ENCODE results near the gene DGKD.

Gene DGKD

DNA sequence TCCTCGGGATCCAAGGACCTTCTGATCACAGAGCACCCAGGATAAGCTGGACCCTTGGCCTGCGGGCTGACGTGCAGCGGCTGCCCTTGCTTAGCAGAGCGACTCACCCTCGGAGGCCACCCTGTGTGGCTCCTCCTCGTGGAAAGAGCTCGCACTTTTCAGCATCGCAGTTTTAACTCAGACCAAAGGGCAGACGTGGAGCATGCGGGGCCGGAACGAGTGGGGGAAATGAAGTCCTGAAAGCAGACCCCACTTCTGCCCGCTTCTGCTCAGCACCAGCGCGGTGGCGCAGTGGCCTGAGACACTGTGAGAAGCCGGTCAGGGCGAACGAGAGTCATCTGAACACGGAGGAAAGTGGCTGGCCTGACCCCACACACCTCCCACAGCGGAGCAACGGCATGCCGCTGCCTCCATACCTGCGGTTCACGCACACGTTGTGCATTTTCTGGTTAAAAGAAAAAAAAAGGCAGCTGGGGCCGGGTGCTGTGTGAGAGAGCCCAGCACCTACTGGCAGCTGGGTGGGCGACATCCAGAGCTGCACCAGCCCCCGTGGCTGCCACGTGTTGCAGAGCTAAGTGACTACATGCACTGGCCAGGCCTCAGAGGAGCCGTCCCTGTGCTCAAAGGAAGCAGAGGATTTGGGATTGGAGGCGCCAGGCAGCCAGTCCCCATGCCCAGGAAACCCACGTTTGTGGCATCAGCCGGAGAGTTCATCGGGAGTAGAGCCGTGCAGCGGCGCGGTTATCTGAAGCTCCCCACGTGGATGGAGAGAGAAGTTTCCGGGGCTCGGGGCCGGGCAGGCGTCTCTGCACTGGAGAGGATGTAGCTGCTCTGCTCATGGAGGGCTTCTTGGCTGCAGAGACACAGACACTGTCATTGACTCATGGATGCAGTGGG is 122.6 kb downstream of the DGKD start:
- Mint-ChIP-seq H3K36me3 (ENCODE audit: low read depth) (peaks cover 94% of the 10 kb centered on the region), H3K27ac (no peak overlapping the region), H3K4me3 (no peak overlapping the region), H3K9me3 (no peaks in the 10 kb centered on the region), H3K27me3 (no peaks in the 10 kb centered on the region), H3K4me1 (ENCODE audit: low read depth) (no peaks in the 10 kb centered on the region)
- intact Hi-C loops (cut with micrococcal nuclease): no loop called here

DNA sequence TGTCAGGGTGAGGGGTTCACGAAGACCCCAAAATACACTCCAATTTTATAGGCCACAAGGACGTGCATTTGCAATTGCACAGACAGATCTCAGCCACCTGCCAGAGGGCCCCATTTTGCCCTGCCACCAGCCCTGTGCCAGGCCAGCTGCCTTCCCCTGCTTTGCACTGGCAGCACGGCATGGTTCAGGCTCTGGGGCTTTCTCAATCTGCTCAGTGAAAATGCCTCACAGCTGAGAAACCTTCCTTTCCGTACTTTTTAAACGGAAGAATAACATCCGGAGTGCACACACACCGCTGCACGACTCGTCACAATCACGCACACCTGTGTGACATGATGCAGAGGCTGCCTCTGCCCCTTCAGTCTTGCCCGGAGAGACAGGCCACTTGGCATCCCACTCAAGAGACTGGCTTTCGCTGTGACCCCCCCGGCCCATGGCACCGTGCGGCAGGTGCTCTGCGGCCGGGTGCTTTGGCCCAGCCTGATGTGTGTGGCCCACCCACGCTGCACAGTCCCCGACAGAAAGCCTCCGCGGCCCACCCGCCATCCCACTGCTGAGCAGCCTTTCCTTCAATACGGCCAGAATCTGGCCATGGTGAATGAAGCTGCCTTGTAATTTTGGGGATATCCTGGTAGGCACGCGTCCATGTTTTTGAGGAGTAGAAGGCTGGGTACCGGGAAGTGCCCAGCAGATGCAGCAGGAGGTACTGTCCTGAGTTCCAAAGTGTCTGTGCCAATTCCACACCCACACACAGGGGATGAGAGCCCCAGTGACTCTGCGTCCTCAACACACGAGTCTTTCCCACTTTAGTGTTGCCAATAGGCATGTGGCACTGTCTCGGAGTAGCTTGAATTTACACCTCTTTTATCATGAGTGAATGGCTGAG is 123.5 kb downstream of the DGKD start:
- intact Hi-C loops (cut with micrococcal nuclease): no loop called here
- Mint-ChIP-seq H3K36me3 (ENCODE audit: low read depth) (peaks cover 94% of the 10 kb centered on the region), H3K27ac (no peak overlapping the region), H3K27me3 (no peaks in the 10 kb centered on the region), H3K4me3 (no peak overlapping the region), H3K9me3 (no peaks in the 10 kb centered on the region), H3K4me1 (ENCODE audit: low read depth) (no peaks in the 10 kb centered on the region)

DNA sequence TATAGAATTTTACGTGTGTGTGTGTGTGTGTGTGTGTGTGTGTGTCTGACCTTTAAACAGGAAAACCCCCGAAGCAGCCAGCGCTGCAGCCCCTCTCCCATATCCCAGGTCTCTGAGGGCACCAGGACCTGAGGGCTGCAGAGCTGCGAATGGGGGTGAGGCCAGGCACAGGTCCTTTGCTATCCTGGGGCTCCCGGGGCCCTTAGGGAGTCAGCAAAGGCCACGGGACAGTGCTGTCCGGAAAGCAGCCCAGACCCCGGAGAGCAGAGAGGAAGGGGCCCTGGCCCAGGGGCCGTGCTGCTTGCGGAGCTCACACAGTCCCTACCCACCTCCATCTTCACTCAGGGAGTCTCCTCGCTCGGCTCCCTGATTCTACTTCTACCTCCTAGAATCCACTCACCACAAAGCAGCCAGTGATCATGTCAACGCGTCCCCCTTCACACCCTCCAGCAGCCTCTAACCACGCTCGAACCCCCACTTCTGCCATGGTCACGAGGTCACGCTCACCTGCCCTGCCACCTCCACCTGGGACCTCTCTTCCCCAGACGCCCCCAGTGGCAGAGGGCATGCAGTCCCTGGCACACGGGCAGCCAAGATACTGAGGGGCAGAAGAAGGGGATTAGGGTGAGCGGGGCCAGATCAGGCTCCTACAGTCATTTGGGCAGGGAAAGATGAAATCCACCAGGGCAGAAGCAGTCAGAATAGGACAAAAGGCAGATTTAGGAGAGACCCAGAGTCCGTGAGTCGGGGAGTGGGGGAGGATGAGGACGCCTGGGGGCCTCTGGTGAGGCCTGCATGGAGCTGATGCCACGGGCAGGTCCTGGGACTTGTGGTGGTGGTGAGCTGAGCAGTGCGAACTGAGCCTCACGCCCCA is 125.6 kb downstream of the DGKD start:
- Mint-ChIP-seq H3K4me1 (ENCODE audit: low read depth) (no peaks in the 10 kb centered on the region), H3K36me3 (ENCODE audit: low read depth) (peaks cover 99% of the 10 kb centered on the region), H3K4me3 (no peak overlapping the region), H3K9me3 (no peaks in the 10 kb centered on the region), H3K27ac (no peak overlapping the region), H3K27me3 (no peaks in the 10 kb centered on the region)
- intact Hi-C loops (cut with micrococcal nuclease): no loop called here

DNA sequence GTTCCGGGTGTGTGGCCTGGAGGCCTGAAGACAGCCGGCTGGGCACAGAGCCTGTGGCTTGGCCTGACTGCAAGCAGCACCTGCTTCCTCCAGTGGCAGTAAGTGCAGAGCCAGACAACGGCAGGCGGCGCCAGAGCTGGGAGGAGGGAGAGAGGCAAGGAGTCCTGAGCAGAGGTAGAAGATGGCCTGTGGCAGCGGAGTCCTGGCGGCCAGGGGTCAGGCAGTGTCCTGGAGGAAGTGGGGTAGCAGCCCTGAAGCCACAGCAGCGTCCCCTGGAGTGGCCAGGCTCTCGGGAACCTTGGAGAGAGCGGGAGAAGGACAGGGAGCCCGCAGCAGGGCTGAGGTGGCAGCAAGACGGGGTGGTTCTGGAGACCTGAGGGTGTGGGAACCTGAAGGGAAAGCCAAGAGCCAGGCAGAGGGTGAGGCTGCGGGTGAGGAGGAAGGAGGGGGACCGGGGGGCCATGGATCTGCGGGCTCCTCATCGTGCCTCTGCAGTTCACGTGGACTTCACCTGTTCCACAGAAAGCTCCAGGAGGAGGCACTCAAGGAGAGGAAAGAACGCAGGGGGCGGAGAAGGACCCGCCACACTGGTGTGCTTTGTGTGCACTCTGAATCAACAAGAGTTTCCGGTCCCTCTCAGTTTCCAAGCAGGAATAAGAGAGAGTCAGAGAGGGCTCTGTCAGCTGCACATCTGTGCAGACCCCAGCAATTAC is 126.4 kb downstream of the DGKD start:
- Mint-ChIP-seq H3K4me3 (no peak overlapping the region), H3K36me3 (ENCODE audit: low read depth) (peaks cover 100% of the 10 kb centered on the region), H3K27me3 (no peaks in the 10 kb centered on the region), H3K4me1 (ENCODE audit: low read depth) (no peaks in the 10 kb centered on the region), H3K27ac (no peak overlapping the region), H3K9me3 (no peaks in the 10 kb centered on the region)
- intact Hi-C loops (cut with micrococcal nuclease): no loop called here

DNA sequence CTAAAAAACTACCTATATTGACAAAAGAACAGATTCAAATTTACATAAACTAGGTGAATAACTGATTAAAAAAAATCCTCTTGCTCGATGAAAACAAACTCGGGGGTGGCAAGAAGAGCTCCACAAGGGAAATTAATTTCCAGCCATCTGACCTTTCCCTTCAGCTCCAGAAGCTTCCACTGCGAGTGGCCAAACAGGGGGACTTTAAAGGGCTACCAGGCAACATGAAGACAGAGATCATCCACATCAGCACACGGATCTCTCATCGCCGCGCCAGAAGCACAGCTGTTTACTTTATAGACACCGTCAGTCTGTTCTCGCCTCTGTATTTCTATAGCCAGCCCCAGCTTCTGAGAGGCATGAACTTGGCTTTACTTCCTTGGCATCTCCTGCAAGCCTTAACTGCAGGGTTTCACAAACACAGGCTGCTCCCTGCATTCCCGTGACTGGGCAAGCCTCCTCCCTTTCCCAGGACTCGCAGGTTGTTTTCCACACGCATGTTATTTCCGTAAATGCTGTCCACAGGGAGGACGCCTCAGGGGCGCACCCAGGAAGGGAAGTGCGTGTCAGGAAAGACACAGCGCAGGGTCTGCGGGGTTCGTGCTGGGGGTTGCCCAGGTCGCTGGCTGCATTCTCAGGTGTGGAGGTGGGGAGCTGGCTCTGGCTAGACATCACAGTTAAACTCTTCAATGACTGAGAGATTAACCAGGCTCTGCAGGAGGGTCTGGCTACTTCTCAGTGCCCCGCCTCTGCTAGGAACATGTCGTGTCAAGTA is 127.3 kb downstream of the DGKD start:
- no peaks in the 10 kb centered on the region for H3K27me3 Mint-ChIP-seq
- H3K27ac Mint-ChIP-seq: no peak overlapping the region
- intact Hi-C loops (cut with micrococcal nuclease): no loop called here
- peaks cover 100% of the 10 kb centered on the region for H3K36me3 Mint-ChIP-seq (ENCODE audit: low read depth)
- no peaks in the 10 kb centered on the region for H3K4me1 Mint-ChIP-seq (ENCODE audit: low read depth)
- no peak overlapping the region for H3K4me3 Mint-ChIP-seq
- no peaks in the 10 kb centered on the region for H3K9me3 Mint-ChIP-seq

DNA sequence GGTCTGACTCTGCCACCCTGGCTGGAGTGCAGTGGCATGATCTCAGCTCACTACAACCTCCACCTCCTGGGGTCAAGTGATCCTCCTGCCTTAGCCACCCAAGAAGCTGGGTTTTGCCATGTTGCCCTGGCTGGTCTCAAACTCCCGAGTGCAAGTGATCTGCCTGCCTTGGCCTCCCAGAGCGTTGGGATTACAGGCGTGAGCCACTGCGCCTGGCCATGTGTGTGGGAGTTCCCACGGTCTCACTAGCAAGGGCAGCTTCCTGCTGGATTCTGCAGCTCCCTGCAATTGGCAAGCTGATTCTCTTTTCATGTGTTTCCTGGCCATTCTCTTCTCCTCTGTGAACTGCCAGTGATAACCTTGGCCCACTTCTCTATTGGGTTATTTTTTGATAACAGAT is 128.3 kb downstream of the DGKD start:
- Mint-ChIP-seq H3K9me3 (no peaks in the 10 kb centered on the region), H3K36me3 (ENCODE audit: low read depth) (peaks cover 95% of the 10 kb centered on the region), H3K4me3 (no peak overlapping the region), H3K27me3 (no peaks in the 10 kb centered on the region), H3K4me1 (ENCODE audit: low read depth) (no peaks in the 10 kb centered on the region), H3K27ac (no peak overlapping the region)
- intact Hi-C loops (cut with micrococcal nuclease): no loop called here

DNA sequence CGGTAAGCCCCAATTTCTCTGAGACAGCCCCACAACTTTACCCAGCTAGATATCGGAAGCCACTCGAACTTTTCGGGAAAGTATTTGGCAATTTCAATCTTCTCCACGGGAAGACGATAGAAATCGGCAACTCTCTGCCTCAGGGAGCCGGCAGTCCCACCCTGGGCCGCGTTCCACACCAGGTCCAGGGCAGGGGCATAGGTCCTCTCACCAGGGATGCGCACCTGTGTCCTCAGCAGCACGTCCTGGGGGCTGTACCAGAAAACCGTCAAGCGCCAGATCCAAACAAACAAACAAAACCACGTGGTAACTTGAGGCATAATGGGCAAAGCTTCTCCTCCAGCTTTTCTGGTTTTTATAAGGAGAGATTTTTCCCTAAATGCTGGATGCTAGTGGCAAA is 131.4 kb downstream of the DGKD start:
- H3K27me3 Mint-ChIP-seq: no peaks in the 10 kb centered on the region
- no peaks in the 10 kb centered on the region for H3K9me3 Mint-ChIP-seq
- intact Hi-C loops (cut with micrococcal nuclease): no loop called here
- H3K36me3 Mint-ChIP-seq (ENCODE audit: low read depth): peaks cover 95% of the 10 kb centered on the region
- H3K4me1 Mint-ChIP-seq (ENCODE audit: low read depth): no peaks in the 10 kb centered on the region
- no peak overlapping the region for H3K27ac Mint-ChIP-seq
- no peak overlapping the region for H3K4me3 Mint-ChIP-seq

DNA sequence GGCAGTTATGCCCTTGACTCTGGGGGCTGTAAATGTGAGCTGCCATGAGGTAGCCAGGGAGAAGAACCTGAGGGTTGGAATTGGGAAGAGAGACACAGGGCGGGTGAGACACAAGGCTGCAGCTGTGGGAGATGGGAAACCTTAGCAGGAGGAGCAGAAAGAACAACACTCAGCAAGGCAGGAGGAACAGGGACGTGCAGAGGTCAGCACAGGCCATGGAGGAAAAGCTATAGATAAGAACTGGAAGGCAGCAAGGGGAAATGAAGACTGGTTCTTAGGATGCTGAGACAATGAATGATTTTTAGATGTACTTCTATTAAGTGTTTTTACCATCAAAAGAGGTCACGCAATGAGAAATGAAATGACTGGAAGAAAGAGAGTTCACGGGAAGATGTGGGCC is 132.1 kb downstream of the DGKD start:
- Mint-ChIP-seq H3K9me3 (no peaks in the 10 kb centered on the region), H3K4me1 (ENCODE audit: low read depth) (no peaks in the 10 kb centered on the region), H3K27ac (no peak overlapping the region), H3K27me3 (no peaks in the 10 kb centered on the region), H3K36me3 (ENCODE audit: low read depth) (peaks cover 95% of the 10 kb centered on the region), H3K4me3 (no peak overlapping the region)
- intact Hi-C loops (cut with micrococcal nuclease): no loop called here

DNA sequence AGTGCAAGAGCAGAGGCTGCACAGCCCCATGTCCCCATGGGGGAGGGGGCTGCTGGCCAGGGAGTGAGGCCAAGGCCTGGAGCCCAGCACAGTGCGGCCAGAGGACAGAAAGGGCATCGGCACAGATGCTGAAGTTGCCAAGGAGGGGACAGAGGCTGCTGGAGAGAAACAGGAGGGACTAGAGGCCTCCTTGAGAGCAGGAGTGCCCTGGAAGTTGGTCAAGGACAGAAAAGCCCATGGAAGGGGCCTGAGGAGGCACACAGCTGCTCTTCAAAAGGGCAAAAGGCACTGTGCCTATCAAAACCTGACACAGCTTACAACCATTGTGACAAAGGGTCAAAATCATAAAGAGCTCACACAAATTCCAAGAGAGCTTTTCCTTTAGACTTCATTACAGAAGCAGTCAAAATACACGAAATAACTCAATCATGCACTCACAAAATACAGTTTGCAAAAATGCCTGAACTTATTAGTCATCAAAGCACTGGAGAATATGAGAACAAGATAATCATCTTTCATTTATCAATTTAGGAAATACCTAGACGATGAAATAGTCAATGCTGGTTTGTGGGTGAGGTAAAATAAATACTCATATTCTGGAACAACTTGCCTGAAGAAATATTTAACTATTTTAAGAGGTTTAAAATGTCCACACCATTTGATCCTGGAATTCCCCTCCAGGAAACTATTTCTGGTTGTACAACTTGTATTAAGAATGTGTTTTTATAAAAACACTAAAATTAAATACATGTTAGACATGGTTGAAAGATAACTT is 132.7 kb downstream of the DGKD start:
- Mint-ChIP-seq H3K27ac (no peak overlapping the region), H3K4me1 (ENCODE audit: low read depth) (no peaks in the 10 kb centered on the region), H3K4me3 (no peak overlapping the region), H3K36me3 (ENCODE audit: low read depth) (peaks cover 94% of the 10 kb centered on the region), H3K9me3 (no peaks in the 10 kb centered on the region), H3K27me3 (no peaks in the 10 kb centered on the region)
- intact Hi-C loops (cut with micrococcal nuclease): no loop called here

DNA sequence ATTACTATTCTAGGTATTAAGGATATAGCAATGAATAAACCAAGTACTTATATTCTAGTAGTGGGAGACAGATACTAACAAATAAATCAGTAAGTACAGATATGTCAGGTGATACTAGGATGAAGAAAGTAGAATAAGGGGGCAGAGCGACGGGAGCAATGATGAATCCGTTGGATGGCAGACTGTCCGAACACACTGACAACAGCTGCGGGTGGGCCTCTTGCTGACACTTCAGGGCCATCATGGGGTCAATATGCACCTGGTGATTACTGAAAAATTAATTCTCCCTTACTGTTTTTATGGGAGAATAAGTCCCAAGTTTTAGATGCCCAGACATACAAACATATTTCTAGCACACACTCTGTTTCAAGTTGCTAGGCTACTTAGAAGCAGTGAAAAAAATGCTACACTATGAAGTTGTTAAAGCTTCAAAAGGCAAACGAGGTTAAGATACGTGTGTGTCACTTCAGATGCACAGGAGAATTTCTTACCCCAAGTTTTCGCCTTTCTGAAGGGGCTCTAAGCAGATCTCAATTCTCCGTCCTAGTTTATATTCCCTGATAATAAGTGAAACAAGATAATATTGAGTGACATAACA is 133.6 kb downstream of the DGKD start:
- Mint-ChIP-seq H3K4me3 (no peak overlapping the region), H3K27ac (no peak overlapping the region), H3K27me3 (no peaks in the 10 kb centered on the region), H3K9me3 (no peaks in the 10 kb centered on the region), H3K36me3 (ENCODE audit: low read depth) (peaks cover 88% of the 10 kb centered on the region), H3K4me1 (ENCODE audit: low read depth) (no peaks in the 10 kb centered on the region)
- intact Hi-C loops (cut with micrococcal nuclease): no loop called here

DNA sequence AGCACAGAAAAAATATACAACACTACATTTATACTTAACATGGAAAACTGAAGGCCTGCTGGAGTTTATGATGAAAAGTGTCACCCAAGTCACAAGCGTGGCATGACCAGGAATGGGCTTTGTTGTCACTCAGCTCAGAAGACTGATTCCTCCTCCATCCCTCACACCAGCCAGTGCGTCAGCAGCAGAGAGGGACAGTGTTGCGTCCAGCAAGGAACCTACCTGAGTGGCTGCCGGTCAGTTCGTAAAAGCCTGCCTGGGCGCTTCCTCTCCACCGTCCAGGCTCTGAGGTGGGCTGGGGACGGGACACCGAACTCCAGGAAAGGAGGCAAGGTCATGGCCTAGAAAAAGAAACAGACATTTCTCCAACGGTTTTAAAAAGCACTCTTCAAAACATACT is 134.8 kb downstream of the DGKD start:
- Mint-ChIP-seq H3K36me3 (ENCODE audit: low read depth) (peaks cover 83% of the 10 kb centered on the region), H3K4me3 (no peak overlapping the region), H3K27ac (no peak overlapping the region), H3K9me3 (no peaks in the 10 kb centered on the region), H3K4me1 (ENCODE audit: low read depth) (no peaks in the 10 kb centered on the region), H3K27me3 (no peaks in the 10 kb centered on the region)
- intact Hi-C loops (cut with micrococcal nuclease): no loop called here

DNA sequence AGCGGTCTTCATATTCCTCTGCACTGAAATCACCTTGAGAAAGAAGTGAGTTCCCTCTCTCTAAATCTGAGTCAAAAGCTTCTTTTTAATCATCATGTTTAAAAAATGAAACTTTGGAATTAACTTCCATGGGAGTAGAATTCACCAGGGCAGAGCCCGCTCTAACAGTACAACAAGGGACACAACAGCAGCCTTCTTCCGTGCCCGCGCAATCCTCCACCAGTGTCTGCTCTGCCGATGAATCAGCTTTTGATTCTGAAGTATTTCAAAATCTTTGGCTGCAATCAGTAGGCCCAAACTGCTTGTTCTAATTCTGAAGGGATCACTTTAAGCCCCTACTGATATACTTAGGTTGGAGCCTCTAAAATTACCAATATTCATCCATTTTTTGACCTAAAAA is 135.4 kb downstream of the DGKD start:
- H3K4me1 Mint-ChIP-seq (ENCODE audit: low read depth): no peaks in the 10 kb centered on the region
- no peak overlapping the region for H3K27ac Mint-ChIP-seq
- intact Hi-C loops (cut with micrococcal nuclease): no loop called here
- H3K4me3 Mint-ChIP-seq: no peak overlapping the region
- H3K9me3 Mint-ChIP-seq: no peaks in the 10 kb centered on the region
- peaks cover 78% of the 10 kb centered on the region for H3K36me3 Mint-ChIP-seq (ENCODE audit: low read depth)
- H3K27me3 Mint-ChIP-seq: no peaks in the 10 kb centered on the region

All from dendritic cell treated with granulocyte-macrophage colony-stimulating factor and Interleukin-4, amounts not matched to agents 40 ng/mL and 50 ng/mL, for 4 days (primary cell).